ENCODE data around the gene KRT1.
A peak's percentile ranks its signal among the peaks of the same experiment; 100 is the strongest.

The KRT1 gene

DNA sequence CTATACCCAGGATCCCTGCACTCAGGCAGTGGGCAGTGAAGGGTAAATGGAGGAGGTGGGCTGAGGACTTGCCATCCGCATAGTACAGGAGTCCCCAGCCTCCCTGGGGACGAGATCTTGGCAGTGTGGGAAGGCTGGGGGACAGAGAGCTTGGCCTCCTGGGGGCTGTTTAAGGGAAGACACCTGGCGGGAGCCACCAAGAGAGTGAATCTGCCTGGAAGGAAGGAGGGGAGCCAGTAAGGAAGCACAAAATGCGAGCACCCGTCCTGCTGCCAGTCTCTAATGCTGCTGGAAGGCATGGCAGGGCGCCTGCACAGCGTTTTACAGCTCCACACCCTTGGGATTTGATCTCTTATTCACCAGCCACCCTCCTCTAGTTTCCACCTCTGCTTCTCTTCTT is 20.8 kb downstream of the KRT1 start:
- Histone ChIP-seq H3K9ac (ENCODE audit: low read length) (no peak overlapping the region), H3K36me3 (ENCODE audit: insufficient read depth, low read length) (no peaks in the 10 kb centered on the region), H3K4me1 (ENCODE audit: insufficient read depth, low read length) (no peaks in the 10 kb centered on the region), H3K4me3 (ENCODE audit: low read depth in 1 of 2, low read length in 2 of 2) (no peak overlapping the region), H3K27me3 (ENCODE audit: control insufficient read depth in 1 of 2, insufficient read depth in 2 of 2, low read length in 2 of 2) (peaks cover 0 to 9% of the 10 kb centered on the region in 2 donors), H3K9me3 (ENCODE audit: low read length) (no peaks in the 10 kb centered on the region), H3K27ac (ENCODE audit: low read depth, low read length) (no peak overlapping the region)

DNA sequence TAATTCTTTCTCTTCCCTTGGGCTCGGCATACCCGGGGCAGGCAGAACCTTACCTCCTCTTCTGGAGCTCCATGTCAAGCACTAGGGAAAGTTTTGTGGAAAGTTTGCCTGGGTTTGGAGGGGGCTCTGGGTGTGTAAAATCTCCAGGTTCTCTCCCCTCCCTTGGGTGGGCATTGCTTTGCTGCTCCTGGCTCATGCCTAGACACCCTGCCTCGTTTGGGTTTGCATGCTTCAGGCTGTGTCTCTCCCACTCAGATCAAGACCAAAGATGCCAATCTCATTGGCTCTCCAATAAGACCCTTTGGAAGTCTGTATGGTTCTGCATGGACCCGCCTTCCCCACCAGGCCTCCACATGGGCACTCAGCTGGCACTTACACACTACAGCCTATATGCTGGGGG is 22.0 kb downstream of the KRT1 start:
- no peaks in the 10 kb centered on the region for H3K4me1 ChIP-seq (ENCODE audit: insufficient read depth, low read length)
- no peak overlapping the region for H3K27ac ChIP-seq (ENCODE audit: low read depth, low read length)
- H3K27me3 ChIP-seq (ENCODE audit: control insufficient read depth in 1 of 2, insufficient read depth in 2 of 2, low read length in 2 of 2): peaks cover 0 to 9% of the 10 kb centered on the region in 2 donors
- no peak overlapping the region for H3K9ac ChIP-seq (ENCODE audit: low read length)
- H3K9me3 ChIP-seq (ENCODE audit: low read length): no peaks in the 10 kb centered on the region
- H3K36me3 ChIP-seq (ENCODE audit: insufficient read depth, low read length): no peaks in the 10 kb centered on the region
- no peak overlapping the region for H3K4me3 ChIP-seq (ENCODE audit: low read depth in 1 of 2, low read length in 2 of 2)

DNA sequence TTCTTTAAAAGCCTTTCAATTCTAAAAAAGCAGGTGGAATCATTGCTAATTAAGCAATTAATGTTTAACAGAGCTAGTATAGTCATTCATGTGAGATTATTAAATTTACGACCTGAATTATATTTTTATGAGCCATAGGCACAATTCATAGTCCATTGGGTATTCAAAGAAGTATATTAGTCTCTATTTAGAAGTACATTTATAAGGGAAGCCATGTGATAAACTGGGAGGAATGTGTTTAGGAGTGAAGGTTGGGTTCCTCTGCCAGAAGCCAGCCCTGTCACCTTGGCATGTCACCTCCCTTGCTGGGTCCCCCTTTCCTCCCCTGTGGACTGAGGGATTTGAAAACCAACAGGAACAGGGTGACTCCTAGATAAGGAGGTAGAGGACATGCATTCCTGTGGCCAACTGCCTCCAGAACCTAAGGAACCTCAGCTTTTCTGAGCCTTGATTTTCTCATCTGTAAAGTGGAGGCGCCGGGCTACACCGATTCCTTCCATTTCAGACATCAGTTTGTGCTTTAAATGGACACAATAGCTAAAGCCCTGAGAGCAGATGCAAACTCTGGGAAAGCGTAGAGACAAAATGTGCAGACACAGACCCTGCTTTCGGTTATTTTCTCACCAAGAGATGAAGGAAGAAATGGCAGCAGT is 22.8 kb downstream of the KRT1 start:
- H3K4me3 ChIP-seq (ENCODE audit: low read depth in 1 of 2, low read length in 2 of 2): no peak overlapping the region
- H3K27me3 ChIP-seq (ENCODE audit: control insufficient read depth in 1 of 2, insufficient read depth in 2 of 2, low read length in 2 of 2): peaks cover 0 to 9% of the 10 kb centered on the region in 2 donors
- H3K9ac ChIP-seq (ENCODE audit: low read length): no peak overlapping the region
- no peaks in the 10 kb centered on the region for H3K9me3 ChIP-seq (ENCODE audit: low read length)
- H3K27ac ChIP-seq (ENCODE audit: low read depth, low read length): no peak overlapping the region
- no peaks in the 10 kb centered on the region for H3K36me3 ChIP-seq (ENCODE audit: insufficient read depth, low read length)
- no peaks in the 10 kb centered on the region for H3K4me1 ChIP-seq (ENCODE audit: insufficient read depth, low read length)

DNA sequence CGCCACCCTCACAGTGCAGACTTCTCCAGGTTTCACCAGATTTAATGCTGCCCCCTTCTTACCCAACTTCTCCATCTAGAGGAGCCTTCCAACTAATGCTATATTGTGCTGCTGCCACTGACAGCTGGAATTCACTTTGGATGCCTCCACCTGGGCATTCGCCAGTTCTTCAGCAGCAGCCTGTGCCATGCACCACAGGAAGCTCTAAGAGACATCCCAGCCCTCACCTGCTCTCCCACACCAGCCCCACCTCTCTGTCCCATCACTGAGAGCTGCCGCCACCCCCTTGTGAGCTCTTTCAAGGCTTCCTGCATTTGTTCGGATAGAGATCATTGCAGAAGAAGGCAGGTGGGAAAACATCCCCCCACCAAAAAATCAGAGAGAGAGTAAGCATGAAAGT is 23.6 kb downstream of the KRT1 start:
- Histone ChIP-seq H3K4me1 (ENCODE audit: insufficient read depth, low read length) (no peaks in the 10 kb centered on the region), H3K9ac (ENCODE audit: low read length) (no peak overlapping the region), H3K4me3 (ENCODE audit: low read depth in 1 of 2, low read length in 2 of 2) (no peak overlapping the region), H3K36me3 (ENCODE audit: insufficient read depth, low read length) (no peaks in the 10 kb centered on the region), H3K27me3 (ENCODE audit: control insufficient read depth in 1 of 2, insufficient read depth in 2 of 2, low read length in 2 of 2) (peaks cover 0 to 6% of the 10 kb centered on the region in 2 donors), H3K9me3 (ENCODE audit: low read length) (no peaks in the 10 kb centered on the region), H3K27ac (ENCODE audit: low read depth, low read length) (no peak overlapping the region)

DNA sequence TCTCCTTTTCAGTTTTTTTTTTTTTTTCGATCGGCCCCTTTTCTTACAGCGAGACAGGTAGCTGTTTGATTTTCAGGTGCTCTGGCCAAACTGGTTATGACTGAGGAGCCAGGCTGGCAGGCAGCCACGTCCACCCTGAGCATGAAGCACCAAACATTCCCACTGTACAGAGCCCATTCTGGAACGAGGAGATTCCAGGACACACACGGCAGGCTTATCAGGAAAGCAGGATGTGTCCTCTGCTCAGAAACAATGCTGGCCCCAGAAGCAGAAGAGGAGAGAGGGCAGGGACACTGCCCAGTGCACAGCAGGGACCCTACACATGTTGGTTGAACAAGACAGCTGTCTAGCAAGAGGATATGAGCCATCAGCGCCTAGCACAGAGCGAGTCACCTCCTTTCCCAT is 24.5 kb downstream of the KRT1 start:
- no peaks in the 10 kb centered on the region for H3K9me3 ChIP-seq (ENCODE audit: low read length)
- H3K36me3 ChIP-seq (ENCODE audit: insufficient read depth, low read length): no peaks in the 10 kb centered on the region
- no peak overlapping the region for H3K4me3 ChIP-seq (ENCODE audit: low read depth in 1 of 2, low read length in 2 of 2)
- no peak overlapping the region for H3K27ac ChIP-seq (ENCODE audit: low read depth, low read length)
- peaks cover 0 to 4% of the 10 kb centered on the region in 2 donors for H3K27me3 ChIP-seq (ENCODE audit: control insufficient read depth in 1 of 2, insufficient read depth in 2 of 2, low read length in 2 of 2)
- no peak overlapping the region for H3K9ac ChIP-seq (ENCODE audit: low read length)
- H3K4me1 ChIP-seq (ENCODE audit: insufficient read depth, low read length): peaks cover 7% of the 10 kb centered on the region

DNA sequence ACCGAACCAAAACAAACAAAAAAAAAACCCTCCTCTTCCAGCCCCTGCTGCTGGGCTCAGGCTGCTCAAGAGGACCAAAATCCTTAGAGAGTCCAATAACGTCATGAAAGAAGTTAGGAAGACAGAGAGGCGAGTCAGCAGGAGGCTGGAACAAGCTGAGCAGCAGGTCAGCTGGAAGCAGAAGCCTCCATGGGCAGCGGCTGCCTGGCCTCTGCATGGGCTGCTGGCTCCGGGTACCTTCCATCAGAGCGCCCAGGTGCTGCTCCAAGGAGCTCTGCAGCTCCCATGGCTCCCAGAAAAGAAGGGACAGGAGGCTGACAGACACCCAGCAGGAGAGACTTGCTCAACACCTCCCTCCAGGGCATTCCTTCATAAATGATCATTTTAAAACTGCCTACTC is 25.0 kb downstream of the KRT1 start:
- Histone ChIP-seq H3K9me3 (ENCODE audit: low read length) (no peaks in the 10 kb centered on the region), H3K9ac (ENCODE audit: low read length) (no peak overlapping the region), H3K4me3 (ENCODE audit: low read depth in 1 of 2, low read length in 2 of 2) (no peak overlapping the region), H3K4me1 (ENCODE audit: insufficient read depth, low read length) (peaks cover 10% of the 10 kb centered on the region), H3K36me3 (ENCODE audit: insufficient read depth, low read length) (no peaks in the 10 kb centered on the region), H3K27me3 (ENCODE audit: control insufficient read depth in 1 of 2, insufficient read depth in 2 of 2, low read length in 2 of 2) (peaks cover 0 to 4% of the 10 kb centered on the region in 2 donors), H3K27ac (ENCODE audit: low read depth, low read length) (no peak overlapping the region)

DNA sequence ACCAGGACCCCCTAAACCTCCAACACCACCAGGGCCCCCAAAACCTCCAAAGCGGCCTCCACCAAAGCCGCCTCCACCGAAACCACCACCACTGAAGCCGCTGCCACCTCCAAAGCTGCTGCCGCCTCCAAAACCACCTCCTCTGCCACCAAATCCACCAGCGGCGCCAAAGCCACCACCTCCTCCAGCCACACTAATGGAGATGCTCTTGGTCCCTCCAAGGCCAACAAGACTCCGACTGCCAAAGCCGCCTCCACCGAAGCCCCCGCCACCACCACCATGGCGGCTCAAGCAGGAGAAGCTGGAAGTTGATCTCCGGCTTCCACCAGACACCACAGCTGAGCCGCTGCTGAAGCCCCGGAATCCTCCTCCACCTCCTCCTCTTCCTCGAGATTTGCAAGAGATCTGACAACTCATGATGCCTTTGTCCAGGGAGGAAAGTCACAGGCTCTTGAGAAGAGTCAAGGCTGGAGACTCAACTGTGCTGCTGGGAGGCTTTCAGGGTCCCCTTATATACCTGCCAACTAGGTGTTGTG is 28.4 kb downstream of the KRT1 start, which contains the start of gene KRT2:
TSS of gene KRT2 (minus strand) at position 486 of the 536 bp plus-strand sequence. CDS start at position 417, 69 bp downstream.
- Histone ChIP-seq H3K27ac (ENCODE audit: low read depth, low read length) (peak within 1 kb of the TSS; percentile 25), H3K4me3 (ENCODE audit: low read depth in 1 of 2, low read length in 2 of 2) (peak within 1 kb of the TSS in 1 of 2 donors; percentile 16)

DNA sequence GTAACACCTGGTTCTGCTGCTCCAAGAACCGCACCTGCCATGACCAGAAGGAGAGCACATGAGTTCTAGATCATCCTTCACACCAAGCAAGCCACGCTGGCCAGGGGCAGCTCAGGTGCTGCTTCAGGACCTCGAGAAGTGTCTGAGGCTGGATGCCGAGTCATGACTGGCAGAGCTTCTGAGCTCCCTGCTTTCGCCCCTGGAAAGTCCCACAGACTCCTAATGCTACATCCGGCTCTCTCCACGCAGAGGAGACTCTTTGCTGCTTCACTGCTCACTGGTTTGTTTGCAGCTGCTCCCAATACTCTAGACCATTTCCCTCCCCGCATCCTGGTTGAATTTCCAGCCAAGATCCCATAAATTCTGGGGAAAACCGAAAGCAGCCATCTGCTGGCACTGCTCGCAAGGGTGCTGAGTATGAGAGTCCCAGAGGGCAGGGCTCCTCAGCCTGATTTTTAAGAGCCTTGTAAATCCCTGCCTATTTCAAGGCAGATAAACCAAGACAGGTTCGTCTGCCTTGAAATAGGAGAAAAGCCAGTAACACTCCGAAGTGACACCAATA is 29.6 kb downstream of the KRT1 start:
- H3K27me3 ChIP-seq (ENCODE audit: control insufficient read depth in 1 of 2, insufficient read depth in 2 of 2, low read length in 2 of 2): peaks cover 0 to 4% of the 10 kb centered on the region in 2 donors
- H3K9me3 ChIP-seq (ENCODE audit: low read length): no peaks in the 10 kb centered on the region
- H3K4me1 ChIP-seq (ENCODE audit: insufficient read depth, low read length): peaks cover 11% of the 10 kb centered on the region
- H3K9ac ChIP-seq (ENCODE audit: low read length): no peak overlapping the region
- H3K4me3 ChIP-seq (ENCODE audit: low read depth in 1 of 2, low read length in 2 of 2): peak overlapping the region in 1 of 2 donors; percentile 16
- H3K27ac ChIP-seq (ENCODE audit: low read depth, low read length): peak overlapping the region; percentile 25
- no peaks in the 10 kb centered on the region for H3K36me3 ChIP-seq (ENCODE audit: insufficient read depth, low read length)

More for the DNA sequence above, 28.4 kb downstream of the KRT1 start, which contains the start of gene KRT2:
- Histone ChIP-seq H3K36me3 (ENCODE audit: insufficient read depth, low read length) (no peaks in the 10 kb centered on the region), H3K9ac (ENCODE audit: low read length) (no peak within 1 kb of the TSS), H3K4me1 (ENCODE audit: insufficient read depth, low read length) (peaks cover 11% of the 10 kb centered on the region), H3K27me3 (ENCODE audit: control insufficient read depth in 1 of 2, insufficient read depth in 2 of 2, low read length in 2 of 2) (peaks cover 0 to 4% of the 10 kb centered on the region in 2 donors), H3K9me3 (ENCODE audit: low read length) (no peaks in the 10 kb centered on the region)

DNA sequence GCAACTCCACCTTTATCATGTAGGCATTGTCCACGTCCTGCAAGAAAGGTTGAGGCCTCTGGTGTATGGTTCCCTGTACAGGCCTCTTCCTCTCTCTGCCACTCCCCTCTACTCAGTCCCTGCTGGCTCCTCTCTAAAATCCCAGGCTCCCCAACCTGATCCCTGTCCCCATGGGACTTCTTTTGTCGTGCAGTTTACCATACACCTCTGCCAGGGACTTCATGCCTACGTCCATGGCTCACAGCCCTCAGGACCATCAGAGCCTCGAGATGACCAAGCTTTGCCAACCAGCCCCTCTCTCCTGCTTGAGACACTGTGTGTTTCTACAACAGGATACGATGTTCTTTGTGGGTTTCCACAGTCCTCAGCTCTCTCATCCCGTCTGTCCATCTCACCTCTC is 31.1 kb downstream of the KRT1 start:
- H3K4me1 ChIP-seq (ENCODE audit: insufficient read depth, low read length): peaks cover 11% of the 10 kb centered on the region
- H3K9me3 ChIP-seq (ENCODE audit: low read length): no peaks in the 10 kb centered on the region
- no peaks in the 10 kb centered on the region for H3K27me3 ChIP-seq (ENCODE audit: control insufficient read depth in 1 of 2, insufficient read depth in 2 of 2, low read length in 2 of 2)

DNA sequence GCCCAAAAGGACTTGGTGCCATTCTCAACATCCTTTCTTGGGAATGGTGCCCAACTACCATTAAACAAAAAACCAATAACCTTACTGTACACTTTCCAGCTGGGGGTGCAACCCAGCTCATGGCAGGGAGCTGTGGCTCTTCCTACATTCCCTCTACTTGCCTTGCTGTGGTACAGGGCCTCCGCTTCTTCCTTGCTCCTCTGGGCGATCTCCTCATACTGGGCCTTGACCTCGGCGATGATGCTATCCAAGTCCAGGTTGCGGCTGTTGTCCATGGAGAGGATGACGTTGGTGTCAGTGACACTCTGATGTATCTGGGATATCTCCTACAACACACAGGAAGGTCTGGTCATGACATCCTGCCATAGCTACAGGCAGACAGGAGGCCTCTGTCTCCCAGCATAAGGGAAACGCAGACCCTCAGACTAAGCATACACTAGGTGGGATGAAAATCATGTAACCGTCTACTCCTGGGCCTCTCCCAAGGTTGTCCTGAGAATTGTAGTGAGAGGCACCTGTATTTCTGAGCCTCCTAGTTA is 32.1 kb downstream of the KRT1 start:
- no peak overlapping the region for H3K4me3 ChIP-seq (ENCODE audit: low read depth in 1 of 2, low read length in 2 of 2)
- no peak overlapping the region for H3K9ac ChIP-seq (ENCODE audit: low read length)
- no peaks in the 10 kb centered on the region for H3K9me3 ChIP-seq (ENCODE audit: low read length)
- no peaks in the 10 kb centered on the region for H3K36me3 ChIP-seq (ENCODE audit: insufficient read depth, low read length)
- H3K27me3 ChIP-seq (ENCODE audit: control insufficient read depth in 1 of 2, insufficient read depth in 2 of 2, low read length in 2 of 2): no peaks in the 10 kb centered on the region
- H3K4me1 ChIP-seq (ENCODE audit: insufficient read depth, low read length): peaks cover 11% of the 10 kb centered on the region
- H3K27ac ChIP-seq (ENCODE audit: low read depth, low read length): no peak overlapping the region

More for the DNA sequence above, 31.1 kb downstream of the KRT1 start:
- Histone ChIP-seq H3K36me3 (ENCODE audit: insufficient read depth, low read length) (no peaks in the 10 kb centered on the region), H3K4me3 (ENCODE audit: low read depth in 1 of 2, low read length in 2 of 2) (no peak overlapping the region), H3K9ac (ENCODE audit: low read length) (no peak overlapping the region), H3K27ac (ENCODE audit: low read depth, low read length) (no peak overlapping the region)

DNA sequence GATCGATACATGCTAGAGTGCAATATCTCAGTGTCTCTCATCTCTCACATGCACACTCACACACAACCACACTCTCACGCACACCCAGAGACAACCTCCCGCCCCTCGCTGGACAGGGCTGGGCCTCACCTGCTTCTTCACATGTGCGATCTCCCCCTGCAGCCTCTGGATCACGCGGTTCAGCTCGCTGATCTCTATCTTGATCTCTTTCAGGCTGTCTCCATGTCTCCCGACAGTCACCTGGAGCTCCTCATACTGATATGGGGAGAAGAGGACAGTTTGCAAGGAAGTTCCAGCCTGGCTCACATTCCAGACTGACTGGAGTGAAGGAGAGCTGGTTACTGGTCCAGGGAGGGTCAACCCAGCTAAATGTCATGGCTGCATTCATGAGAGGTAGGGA is 32.6 kb downstream of the KRT1 start:
- peaks cover 11% of the 10 kb centered on the region for H3K4me1 ChIP-seq (ENCODE audit: insufficient read depth, low read length)
- no peaks in the 10 kb centered on the region for H3K9me3 ChIP-seq (ENCODE audit: low read length)
- H3K27ac ChIP-seq (ENCODE audit: low read depth, low read length): no peak overlapping the region
- no peak overlapping the region for H3K9ac ChIP-seq (ENCODE audit: low read length)
- H3K27me3 ChIP-seq (ENCODE audit: control insufficient read depth in 1 of 2, insufficient read depth in 2 of 2, low read length in 2 of 2): no peaks in the 10 kb centered on the region
- H3K4me3 ChIP-seq (ENCODE audit: low read depth in 1 of 2, low read length in 2 of 2): no peak overlapping the region
- no peaks in the 10 kb centered on the region for H3K36me3 ChIP-seq (ENCODE audit: insufficient read depth, low read length)

Data from muscle layer of colon (tissue), 2 donors.